HepG2 (cell line): ENCODE measurements around the gene IRAK1BP1. TPM values are rescaled to one million over a fixed set of nuclear protein-coding genes. Genes with fewer than 3 reads are reported as not detected.
A peak's percentile ranks its signal among the peaks of the same experiment; 100 is the strongest.

ENCODE experiments used
- DNMT3B ChIP-seq: conservative IDR thresholded peaks from 2 replicates; pipeline ENCODE4 v1.6.1; 2016; ENCODE audit warnings: missing biosample characterization, control low read depth
- ESRRA ChIP-seq: sonication (generic); formaldehyde crosslinking; IDR thresholded peaks from 2 replicates; pipeline ENCODE4 v1.5.1; 2020; ENCODE audit warnings: mild to moderate bottlenecking, low read depth, missing genetic modification reagents
- ETV6 ChIP-seq: sonication (generic); formaldehyde crosslinking; conservative IDR thresholded peaks from 2 replicates; pipeline ENCODE4 v1.4.0; 2020; ENCODE audit warnings: missing genetic modification reagents
- HHEX ChIP-seq: IDR thresholded peaks from 2 replicates; pipeline ENCODE4 v1.6.1; 2016; ENCODE audit warnings: control low read depth
- HMG20B ChIP-seq: conservative IDR thresholded peaks from 2 replicates; pipeline ENCODE4 v1.6.1; 2016; ENCODE audit warnings: missing genetic modification reagents, missing compliant biosample characterization
- MIER3 ChIP-seq: IDR thresholded peaks from 2 replicates; pipeline ENCODE4 v1.6.1; 2016; ENCODE audit warnings: missing compliant biosample characterization, borderline replicate concordance
- PLRG1 ChIP-seq: fragments of 450-650 bp; conservative IDR thresholded peaks from 2 replicates; pipeline ENCODE4 v1.6.1; 2016
- RFX3 ChIP-seq: IDR thresholded peaks from 2 replicates; pipeline ENCODE4 v1.6.1; 2016; ENCODE audit warnings: missing biosample characterization, missing genetic modification reagents
- WIZ ChIP-seq: sonication (generic); formaldehyde crosslinking; IDR thresholded peaks from 2 replicates; pipeline ENCODE4 v1.5.1; 2020; ENCODE audit warnings: mild to moderate bottlenecking, missing genetic modification reagents
- ZNF672 ChIP-seq: sonication (generic); formaldehyde crosslinking; IDR thresholded peaks from 2 replicates; pipeline ENCODE4 v1.8.1; 2022; ENCODE audit warnings: missing genetic modification reagents
- ZNF781 ChIP-seq: sonication (generic); formaldehyde crosslinking; IDR thresholded peaks from 2 replicates; pipeline ENCODE4 v1.5.1; 2020; ENCODE audit warnings: borderline replicate concordance, mild to moderate bottlenecking, missing genetic modification reagents; ENCODE audit errors: not compliant biosample characterization
- polyA plus RNA-seq, 8 experiments: library from polyadenylated mRNA; depleted of rRNA in 3 of 8; stranded (reverse) in 7 of 8; unstranded in 1 of 8; fragments of >200 nt; fragmentation: Illumina TruSeq in 4 of 8; extraction: Trizol in 4 of 8; gene quantifications; 2 replicates each; pipeline versions ENCODE4 v1.2.1 to v1.2.3, GENCODE V29; 2011 to 2016; ENCODE audit warnings: low read depth in 4 of 8, missing spikeins in 1 of 8, mixed read lengths in 1 of 8; ENCODE audit not compliant: insufficient read depth in 1 of 8
- total RNA-seq, 5 experiments: library from RNA; depleted of rRNA; stranded (reverse); fragments of >200 nt; fragmentation: Illumina TruSeq; extraction: Trizol; gene quantifications; 2 replicates each; pipeline ENCODE4 v1.2.3, GENCODE V29; 2016; ENCODE audit warnings: low read depth in 1 of 5
- TF ChIP-seq, protein P1 (sequence below): sonication (generic); formaldehyde crosslinking; IDR thresholded peaks from 2 replicates; pipeline ENCODE4 v1.9.0; 2021; ENCODE audit warnings: missing genetic modification reagents, mild to moderate bottlenecking, borderline replicate concordance
- TF ChIP-seq, protein P2 (sequence below): sonication (generic); formaldehyde crosslinking; conservative IDR thresholded peaks from 2 replicates; pipeline ENCODE4 v1.4.0; 2020; ENCODE audit warnings: missing genetic modification reagents
- TF ChIP-seq, protein P3 (sequence below): sonication (generic); formaldehyde crosslinking; IDR thresholded peaks from 2 replicates; pipeline ENCODE4 v1.5.0; 2020; ENCODE audit warnings: mild to moderate bottlenecking, low read depth, missing genetic modification reagents, borderline replicate concordance
- TF ChIP-seq, protein P4 (sequence below): IDR thresholded peaks from 2 replicates; pipeline ENCODE4 v1.6.1; 2016; ENCODE audit warnings: missing compliant biosample characterization, missing genetic modification reagents, borderline replicate concordance
- TF ChIP-seq, protein P5 (sequence below): sonication (generic); formaldehyde crosslinking; IDR thresholded peaks from 2 replicates; pipeline ENCODE4 v1.4.0; 2020; ENCODE audit warnings: missing genetic modification reagents, borderline replicate concordance
- TF ChIP-seq, protein P6 (sequence below): sonication (generic); formaldehyde crosslinking; IDR thresholded peaks from 2 replicates; pipeline ENCODE4 v1.5.0; 2020; ENCODE audit warnings: mild to moderate bottlenecking, missing genetic modification reagents

Gene IRAK1BP1
- total and polyA plus RNA-seq, 2 of the 13 experiments (the other 11 are each of a cell fraction or from before 2014, with no cell fraction given), result 0.86 to 1.5 TPM

DNA sequence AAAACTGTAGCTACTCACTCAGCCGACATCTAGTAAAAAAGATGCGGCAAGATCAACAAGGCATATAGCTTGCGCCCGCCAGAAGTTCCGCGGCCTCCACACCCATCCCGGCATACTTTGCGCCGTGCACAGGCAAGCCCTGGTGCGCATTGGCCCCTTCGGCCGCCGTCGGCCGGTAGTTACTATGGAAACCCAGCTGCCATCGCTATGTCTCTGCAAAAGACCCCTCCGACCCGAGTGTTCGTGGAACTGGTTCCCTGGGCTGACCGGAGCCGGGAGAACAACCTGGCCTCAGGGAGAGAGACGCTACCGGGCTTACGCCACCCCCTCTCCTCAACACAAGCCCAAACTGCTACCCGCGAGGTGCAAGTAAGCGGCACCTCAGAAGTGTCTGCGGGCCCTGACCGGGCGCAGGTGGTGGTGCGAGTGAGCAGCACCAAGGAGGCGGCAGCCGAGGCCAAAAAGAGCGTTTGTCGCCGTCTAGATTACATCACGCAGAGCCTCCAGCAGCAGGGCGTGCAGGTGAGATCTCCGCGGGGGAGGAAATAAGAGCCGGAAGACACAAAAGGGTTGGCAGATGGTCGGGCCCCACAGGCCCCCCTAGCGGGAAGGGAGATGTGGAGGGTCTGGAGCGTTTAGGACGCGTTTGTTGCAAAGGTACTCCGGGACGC is at the start of gene IRAK1BP1 (continued):
- TF ChIP-seq, protein P1, sequence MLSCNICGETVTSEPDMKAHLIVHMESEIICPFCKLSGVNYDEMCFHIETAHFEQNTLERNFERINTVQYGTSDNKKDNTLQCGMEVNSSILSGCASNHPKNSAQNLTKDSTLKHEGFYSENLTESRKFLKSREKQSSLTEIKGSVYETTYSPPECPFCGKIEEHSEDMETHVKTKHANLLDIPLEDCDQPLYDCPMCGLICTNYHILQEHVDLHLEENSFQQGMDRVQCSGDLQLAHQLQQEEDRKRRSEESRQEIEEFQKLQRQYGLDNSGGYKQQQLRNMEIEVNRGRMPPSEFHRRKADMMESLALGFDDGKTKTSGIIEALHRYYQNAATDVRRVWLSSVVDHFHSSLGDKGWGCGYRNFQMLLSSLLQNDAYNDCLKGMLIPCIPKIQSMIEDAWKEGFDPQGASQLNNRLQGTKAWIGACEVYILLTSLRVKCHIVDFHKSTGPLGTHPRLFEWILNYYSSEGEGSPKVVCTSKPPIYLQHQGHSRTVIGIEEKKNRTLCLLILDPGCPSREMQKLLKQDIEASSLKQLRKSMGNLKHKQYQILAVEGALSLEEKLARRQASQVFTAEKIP (CRISPR knock-in tag), result no peak
- TF ChIP-seq ETV6 (CRISPR knock-in tag), result no peak
- TF ChIP-seq, protein P2, sequence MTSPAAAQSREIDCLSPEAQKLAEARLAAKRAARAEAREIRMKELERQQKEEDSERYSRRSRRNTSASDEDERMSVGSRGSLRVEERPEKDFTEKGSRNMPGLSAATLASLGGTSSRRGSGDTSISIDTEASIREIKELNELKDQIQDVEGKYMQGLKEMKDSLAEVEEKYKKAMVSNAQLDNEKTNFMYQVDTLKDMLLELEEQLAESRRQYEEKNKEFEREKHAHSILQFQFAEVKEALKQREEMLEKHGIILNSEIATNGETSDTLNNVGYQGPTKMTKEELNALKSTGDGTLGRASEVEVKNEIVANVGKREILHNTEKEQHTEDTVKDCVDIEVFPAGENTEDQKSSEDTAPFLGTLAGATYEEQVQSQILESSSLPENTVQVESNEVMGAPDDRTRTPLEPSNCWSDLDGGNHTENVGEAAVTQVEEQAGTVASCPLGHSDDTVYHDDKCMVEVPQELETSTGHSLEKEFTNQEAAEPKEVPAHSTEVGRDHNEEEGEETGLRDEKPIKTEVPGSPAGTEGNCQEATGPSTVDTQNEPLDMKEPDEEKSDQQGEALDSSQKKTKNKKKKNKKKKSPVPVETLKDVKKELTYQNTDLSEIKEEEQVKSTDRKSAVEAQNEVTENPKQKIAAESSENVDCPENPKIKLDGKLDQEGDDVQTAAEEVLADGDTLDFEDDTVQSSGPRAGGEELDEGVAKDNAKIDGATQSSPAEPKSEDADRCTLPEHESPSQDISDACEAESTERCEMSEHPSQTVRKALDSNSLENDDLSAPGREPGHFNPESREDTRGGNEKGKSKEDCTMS (CRISPR knock-in tag), result no peak
- TF ChIP-seq ZNF672, result no peak
- TF ChIP-seq HMG20B, result 0 out of 2 replicates have a peak, but pooled peaks have one; percentile 11
- TF ChIP-seq ESRRA, result no peak
- TF ChIP-seq MIER3 (CRISPR knock-in tag), result no peak; the same call in 1 of the 2 replicates
- TF ChIP-seq PLRG1, result no peak
- TF ChIP-seq, protein P3, sequence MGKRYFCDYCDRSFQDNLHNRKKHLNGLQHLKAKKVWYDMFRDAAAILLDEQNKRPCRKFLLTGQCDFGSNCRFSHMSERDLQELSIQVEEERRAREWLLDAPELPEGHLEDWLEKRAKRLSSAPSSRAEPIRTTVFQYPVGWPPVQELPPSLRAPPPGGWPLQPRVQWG, result no peak
- TF ChIP-seq, protein P4, sequence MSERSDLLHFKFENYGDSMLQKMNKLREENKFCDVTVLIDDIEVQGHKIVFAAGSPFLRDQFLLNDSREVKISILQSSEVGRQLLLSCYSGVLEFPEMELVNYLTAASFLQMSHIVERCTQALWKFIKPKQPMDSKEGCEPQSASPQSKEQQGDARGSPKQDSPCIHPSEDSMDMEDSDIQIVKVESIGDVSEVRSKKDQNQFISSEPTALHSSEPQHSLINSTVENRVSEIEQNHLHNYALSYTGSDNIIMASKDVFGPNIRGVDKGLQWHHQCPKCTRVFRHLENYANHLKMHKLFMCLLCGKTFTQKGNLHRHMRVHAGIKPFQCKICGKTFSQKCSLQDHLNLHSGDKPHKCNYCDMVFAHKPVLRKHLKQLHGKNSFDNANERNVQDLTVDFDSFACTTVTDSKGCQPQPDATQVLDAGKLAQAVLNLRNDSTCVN, result no peak; the same call in 1 of the 2 replicates
- TF ChIP-seq HHEX, result no peak
- TF ChIP-seq, protein P5, sequence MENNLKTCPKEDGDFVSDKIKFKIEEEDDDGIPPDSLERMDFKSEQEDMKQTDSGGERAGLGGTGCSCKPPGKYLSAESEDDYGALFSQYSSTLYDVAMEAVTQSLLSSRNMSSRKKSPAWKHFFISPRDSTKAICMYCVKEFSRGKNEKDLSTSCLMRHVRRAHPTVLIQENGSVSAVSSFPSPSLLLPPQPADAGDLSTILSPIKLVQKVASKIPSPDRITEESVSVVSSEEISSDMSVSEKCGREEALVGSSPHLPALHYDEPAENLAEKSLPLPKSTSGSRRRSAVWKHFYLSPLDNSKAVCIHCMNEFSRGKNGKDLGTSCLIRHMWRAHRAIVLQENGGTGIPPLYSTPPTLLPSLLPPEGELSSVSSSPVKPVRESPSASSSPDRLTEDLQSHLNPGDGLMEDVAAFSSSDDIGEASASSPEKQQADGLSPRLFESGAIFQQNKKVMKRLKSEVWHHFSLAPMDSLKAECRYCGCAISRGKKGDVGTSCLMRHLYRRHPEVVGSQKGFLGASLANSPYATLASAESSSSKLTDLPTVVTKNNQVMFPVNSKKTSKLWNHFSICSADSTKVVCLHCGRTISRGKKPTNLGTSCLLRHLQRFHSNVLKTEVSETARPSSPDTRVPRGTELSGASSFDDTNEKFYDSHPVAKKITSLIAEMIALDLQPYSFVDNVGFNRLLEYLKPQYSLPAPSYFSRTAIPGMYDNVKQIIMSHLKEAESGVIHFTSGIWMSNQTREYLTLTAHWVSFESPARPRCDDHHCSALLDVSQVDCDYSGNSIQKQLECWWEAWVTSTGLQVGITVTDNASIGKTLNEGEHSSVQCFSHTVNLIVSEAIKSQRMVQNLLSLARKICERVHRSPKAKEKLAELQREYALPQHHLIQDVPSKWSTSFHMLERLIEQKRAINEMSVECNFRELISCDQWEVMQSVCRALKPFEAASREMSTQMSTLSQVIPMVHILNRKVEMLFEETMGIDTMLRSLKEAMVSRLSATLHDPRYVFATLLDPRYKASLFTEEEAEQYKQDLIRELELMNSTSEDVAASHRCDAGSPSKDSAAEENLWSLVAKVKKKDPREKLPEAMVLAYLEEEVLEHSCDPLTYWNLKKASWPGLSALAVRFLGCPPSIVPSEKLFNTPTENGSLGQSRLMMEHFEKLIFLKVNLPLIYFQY (CRISPR knock-in tag), result no peak
- TF ChIP-seq RFX3 (CRISPR knock-in tag), result peak; percentile 86
- TF ChIP-seq ZNF781 (CRISPR knock-in tag), result no peak
- 0 out of 2 replicates have a peak, but pooled peaks have one; percentile 32 for TF ChIP-seq DNMT3B (CRISPR knock-in tag)
- TF ChIP-seq, protein P6, sequence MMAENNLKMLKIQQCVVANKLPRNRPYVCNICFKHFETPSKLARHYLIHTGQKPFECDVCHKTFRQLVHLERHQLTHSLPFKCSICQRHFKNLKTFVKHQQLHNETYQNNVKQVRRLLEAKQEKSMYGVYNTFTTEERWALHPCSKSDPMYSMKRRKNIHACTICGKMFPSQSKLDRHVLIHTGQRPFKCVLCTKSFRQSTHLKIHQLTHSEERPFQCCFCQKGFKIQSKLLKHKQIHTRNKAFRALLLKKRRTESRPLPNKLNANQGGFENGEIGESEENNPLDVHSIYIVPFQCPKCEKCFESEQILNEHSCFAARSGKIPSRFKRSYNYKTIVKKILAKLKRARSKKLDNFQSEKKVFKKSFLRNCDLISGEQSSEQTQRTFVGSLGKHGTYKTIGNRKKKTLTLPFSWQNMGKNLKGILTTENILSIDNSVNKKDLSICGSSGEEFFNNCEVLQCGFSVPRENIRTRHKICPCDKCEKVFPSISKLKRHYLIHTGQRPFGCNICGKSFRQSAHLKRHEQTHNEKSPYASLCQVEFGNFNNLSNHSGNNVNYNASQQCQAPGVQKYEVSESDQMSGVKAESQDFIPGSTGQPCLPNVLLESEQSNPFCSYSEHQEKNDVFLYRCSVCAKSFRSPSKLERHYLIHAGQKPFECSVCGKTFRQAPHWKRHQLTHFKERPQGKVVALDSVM, result peak; percentile 59
- TF ChIP-seq WIZ, result no peak; the same call in 1 of the 2 replicates
